ENCODE data around the gene LHPP. TPM values are rescaled to one million over a fixed set of nuclear protein-coding genes. Genes with fewer than 3 reads are reported as not detected.
A peak's percentile ranks its signal among the peaks of the same experiment; 100 is the strongest.

Gene LHPP, protein sequence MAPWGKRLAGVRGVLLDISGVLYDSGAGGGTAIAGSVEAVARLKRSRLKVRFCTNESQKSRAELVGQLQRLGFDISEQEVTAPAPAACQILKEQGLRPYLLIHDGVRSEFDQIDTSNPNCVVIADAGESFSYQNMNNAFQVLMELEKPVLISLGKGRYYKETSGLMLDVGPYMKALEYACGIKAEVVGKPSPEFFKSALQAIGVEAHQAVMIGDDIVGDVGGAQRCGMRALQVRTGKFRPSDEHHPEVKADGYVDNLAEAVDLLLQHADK
- polyA plus RNA-seq (2011; rRNA removed) (7.1 and 9.6 TPM in 2 replicates), polyA minus RNA-seq (2011; rRNA and poly(A)+ RNA removed) (5.5 and 8.1 TPM in 2 replicates)

DNA sequence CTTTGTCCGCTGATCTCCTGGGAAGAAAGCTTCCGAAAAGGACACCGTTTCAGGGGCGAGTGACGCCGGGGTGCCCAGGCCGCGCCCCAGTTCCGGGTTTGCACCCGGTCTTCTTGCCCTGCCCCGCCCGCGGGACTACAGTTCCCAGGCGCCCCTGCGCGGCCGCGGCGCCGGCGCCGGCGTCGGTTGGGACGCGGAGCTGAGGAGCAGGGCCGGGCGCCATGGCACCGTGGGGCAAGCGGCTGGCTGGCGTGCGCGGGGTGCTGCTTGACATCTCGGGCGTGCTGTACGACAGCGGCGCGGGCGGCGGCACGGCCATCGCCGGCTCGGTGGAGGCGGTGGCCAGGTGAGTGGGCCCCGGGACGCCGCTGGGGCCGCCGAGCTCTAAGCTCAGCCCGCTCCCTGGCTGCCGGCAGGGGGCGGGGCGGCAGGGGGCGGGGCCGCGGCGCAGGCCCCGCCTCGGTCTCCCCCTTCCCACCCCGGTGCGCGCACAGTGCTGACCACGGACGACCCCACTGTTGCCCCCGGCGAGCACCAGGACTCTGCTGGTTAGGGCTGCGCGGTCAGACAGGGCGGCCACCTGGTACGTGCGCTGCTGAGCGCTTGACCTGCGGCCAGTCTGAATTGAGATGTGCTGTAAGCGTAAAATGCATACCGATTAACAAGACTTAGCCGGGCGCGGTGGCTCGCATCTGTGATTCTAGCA is at the start of gene LHPP:
Gene LHPP, plus strand, starts transcription at position 182 of the 706 bp plus-strand sequence. Its CDS starts 40 bp downstream, at position 222.
- ChIA-PET CTCF (interaction anchor here (0.6 to 1.8 kb wide), 15 partner anchors 10 to 1956 kb away, joined by 3 to 7 read pairs (median 3); no protein-coding TSS in a partner anchor), POLR2A (interaction anchor here (0.6 to 2.0 kb wide), 3 partner anchors 10 to 604 kb away, joined by 3 to 7 read pairs (median 4); partner anchors contain the start of gene OAT)
- Histone ChIP-seq H3K27me3 (ENCODE audit: control insufficient read depth, insufficient read depth, low read length) (peaks cover 11% of the 10 kb centered on the region), H3K9me3 (ENCODE audit: control insufficient read depth, insufficient read depth, low read length) (no peaks in the 10 kb centered on the region; the same call in 1 of the 2 replicates), H3K27ac (ENCODE audit: low read depth, low read length) (no peak within 1 kb of the TSS), H3K4me3 (ENCODE audit: low read depth, low read length) (peak within 1 kb of the TSS; percentile 83)
- TF ChIP-seq, protein P1, sequence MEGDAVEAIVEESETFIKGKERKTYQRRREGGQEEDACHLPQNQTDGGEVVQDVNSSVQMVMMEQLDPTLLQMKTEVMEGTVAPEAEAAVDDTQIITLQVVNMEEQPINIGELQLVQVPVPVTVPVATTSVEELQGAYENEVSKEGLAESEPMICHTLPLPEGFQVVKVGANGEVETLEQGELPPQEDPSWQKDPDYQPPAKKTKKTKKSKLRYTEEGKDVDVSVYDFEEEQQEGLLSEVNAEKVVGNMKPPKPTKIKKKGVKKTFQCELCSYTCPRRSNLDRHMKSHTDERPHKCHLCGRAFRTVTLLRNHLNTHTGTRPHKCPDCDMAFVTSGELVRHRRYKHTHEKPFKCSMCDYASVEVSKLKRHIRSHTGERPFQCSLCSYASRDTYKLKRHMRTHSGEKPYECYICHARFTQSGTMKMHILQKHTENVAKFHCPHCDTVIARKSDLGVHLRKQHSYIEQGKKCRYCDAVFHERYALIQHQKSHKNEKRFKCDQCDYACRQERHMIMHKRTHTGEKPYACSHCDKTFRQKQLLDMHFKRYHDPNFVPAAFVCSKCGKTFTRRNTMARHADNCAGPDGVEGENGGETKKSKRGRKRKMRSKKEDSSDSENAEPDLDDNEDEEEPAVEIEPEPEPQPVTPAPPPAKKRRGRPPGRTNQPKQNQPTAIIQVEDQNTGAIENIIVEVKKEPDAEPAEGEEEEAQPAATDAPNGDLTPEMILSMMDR (IDR thresholded peaks at IDR 0.05; ENCODE audit: low read depth, low read length) = no peak
- DNase-seq (ENCODE audit: low read depth, low spot score) = peak; percentile 3

DNA sequence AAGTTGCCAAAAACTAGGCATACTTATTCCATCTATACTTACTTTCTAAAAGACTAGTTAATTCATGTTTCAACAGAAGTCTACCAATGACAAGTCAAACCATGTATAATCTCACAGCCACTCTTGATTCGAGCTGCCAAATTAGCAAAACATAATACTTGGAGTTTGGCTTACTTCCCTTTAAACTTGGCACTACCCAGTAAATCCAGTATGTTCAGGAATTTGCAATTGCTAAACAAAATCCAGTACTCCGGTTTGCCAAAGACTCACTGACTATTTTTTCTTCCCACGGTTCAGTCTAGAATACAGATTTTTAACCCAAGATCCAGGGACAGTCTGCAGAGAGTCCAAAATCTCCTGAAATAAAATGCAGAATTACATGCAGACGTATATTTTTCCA is 47.5 kb upstream of the LHPP start:
- ChIA-PET CTCF (interaction anchor here (1.0 to 6.3 kb wide), 4 partner anchors 10 to 420 kb away, joined by 3 to 78 read pairs (median 8); no protein-coding TSS in a partner anchor), POLR2A (interaction anchor here (0.6 kb wide), 2 partner anchors 53 to 399 kb away, joined by 4 read pairs; no protein-coding TSS in a partner anchor)
- DNase-seq (ENCODE audit: low read depth, low spot score) = no peak
- TF ChIP-seq, protein P1 (IDR thresholded peaks at IDR 0.05; ENCODE audit: low read depth, low read length) = no peak
- Histone ChIP-seq H3K4me3 (ENCODE audit: low read depth, low read length) (no peak overlapping the region), H3K27ac (ENCODE audit: low read depth, low read length) (no peak overlapping the region), H3K9me3 (ENCODE audit: control insufficient read depth, insufficient read depth, low read length) (no peaks in the 10 kb centered on the region), H3K27me3 (ENCODE audit: control insufficient read depth, insufficient read depth, low read length) (no peaks in the 10 kb centered on the region)

DNA sequence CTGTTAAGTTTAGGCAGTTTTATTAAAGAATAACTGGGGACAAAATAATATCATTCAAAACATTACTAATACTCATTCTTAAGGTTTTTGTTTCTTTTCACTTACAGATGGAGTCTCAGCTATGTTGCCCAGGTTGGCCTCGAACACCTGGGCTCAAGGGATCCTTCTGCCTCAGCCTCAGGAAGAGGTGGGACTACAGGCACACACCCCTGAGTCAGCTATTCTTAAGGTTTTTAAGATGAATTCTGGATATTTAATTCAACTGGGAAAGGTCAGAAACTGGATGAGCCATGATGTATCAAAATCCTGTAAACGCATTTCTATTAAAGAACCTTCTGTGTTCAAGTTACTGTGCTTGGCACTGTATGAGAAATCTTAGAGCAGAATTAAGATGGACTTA is 46.4 kb upstream of the LHPP start:
- H3K27ac ChIP-seq (ENCODE audit: low read depth, low read length) = no peak overlapping the region
- CTCF ChIA-PET = interaction anchor here (1.1 to 6.3 kb wide), 5 partner anchors 11 to 421 kb away, joined by 3 to 78 read pairs (median 4); no protein-coding TSS in a partner anchor
- DNase-seq (ENCODE audit: low read depth, low spot score) = no peak

DNA sequence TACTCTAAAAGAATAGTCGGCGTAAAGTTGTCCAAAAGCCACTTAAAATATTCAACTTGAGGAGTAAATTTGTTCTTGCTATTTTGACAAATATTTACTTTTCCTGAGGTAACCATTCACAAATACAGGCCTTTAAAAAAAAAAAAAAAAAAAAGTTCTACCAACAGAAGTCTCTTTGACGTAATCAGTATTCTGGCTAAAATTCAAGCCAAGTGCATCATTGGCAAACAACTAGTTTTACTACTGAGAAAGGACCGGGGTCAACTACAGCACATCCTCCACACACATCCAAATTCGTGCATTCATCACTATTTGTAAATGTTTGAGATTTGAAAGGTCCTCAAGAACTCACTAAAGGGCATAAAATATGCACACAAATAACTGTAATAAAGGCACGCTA is 44.9 kb upstream of the LHPP start:
- DNase-seq (ENCODE audit: low read depth, low spot score) = no peak
- no peak overlapping the region; the same call in 1 of the 2 replicates for H3K4me3 ChIP-seq (ENCODE audit: low read depth, low read length)
- POLR2A ChIA-PET = interaction anchor here (0.6 kb wide), 1 partner anchor 1278 kb away, joined by 4 read pairs; no protein-coding TSS in a partner anchor
- no peaks in the 10 kb centered on the region for H3K9me3 ChIP-seq (ENCODE audit: control insufficient read depth, insufficient read depth, low read length)
- H3K27me3 ChIP-seq (ENCODE audit: control insufficient read depth, insufficient read depth, low read length) = peaks cover 8% of the 10 kb centered on the region
- no peak overlapping the region for H3K27ac ChIP-seq (ENCODE audit: low read depth, low read length)
- CTCF ChIA-PET = interaction anchor here (0.6 to 6.3 kb wide), 6 partner anchors 9 to 422 kb away, joined by 3 to 78 read pairs (median 6); no protein-coding TSS in a partner anchor
- TF ChIP-seq, protein P1 (IDR thresholded peaks at IDR 0.05; ENCODE audit: low read depth, low read length) = no peak

More for the DNA sequence above, 46.4 kb upstream of the LHPP start:
- no peak overlapping the region for H3K4me3 ChIP-seq (ENCODE audit: low read depth, low read length)
- POLR2A ChIA-PET = no interaction called here
- no peaks in the 10 kb centered on the region for H3K9me3 ChIP-seq (ENCODE audit: control insufficient read depth, insufficient read depth, low read length)
- TF ChIP-seq, protein P1 (IDR thresholded peaks at IDR 0.05; ENCODE audit: low read depth, low read length) = no peak
- no peaks in the 10 kb centered on the region for H3K27me3 ChIP-seq (ENCODE audit: control insufficient read depth, insufficient read depth, low read length)
